HG02759 (cell line): ENCODE results near the gene RDH11.
"Not testable (repeated sequence)": the region's sequence is repeated elsewhere in the genome, so short reads cannot be mapped to it uniquely, and the experiment has no call there.

Experiments
- ATAC-seq: cut with Tn5 transposase; IDR thresholded peaks from one replicate; pipeline ENCODE4 v1.9.1; 2021; ENCODE audit warnings: mild to moderate bottlenecking, moderate library complexity; ENCODE audit not compliant: unreplicated experiment

The RDH11 gene

DNA sequence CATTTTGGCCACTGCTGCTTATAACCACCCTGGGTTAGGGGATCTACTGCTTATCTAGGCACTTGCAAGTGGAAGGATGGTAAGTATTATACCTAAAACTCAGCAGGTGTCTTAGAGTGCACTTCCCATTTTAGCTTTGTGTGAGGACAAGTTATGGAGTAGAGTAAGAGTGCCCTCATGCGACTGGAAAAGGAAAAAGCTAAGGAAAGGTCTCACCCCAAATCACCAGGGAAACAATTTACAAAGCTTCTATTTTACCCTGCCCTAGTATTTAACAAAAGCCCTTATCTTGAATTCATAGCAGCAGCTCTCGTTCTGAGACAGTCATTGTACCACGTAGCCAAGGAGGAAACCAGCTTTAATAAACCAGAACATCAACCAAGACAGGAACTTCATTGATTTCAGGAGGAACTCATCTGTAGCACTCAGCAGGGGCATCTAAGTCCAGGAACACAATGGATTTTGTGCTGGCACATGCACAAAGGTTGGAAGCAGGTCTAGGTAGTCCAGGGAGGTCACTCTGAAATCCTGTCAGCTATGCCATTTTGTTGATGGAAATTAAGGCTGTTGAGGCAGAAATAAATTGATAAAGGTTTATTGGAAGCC is 9.0 kb upstream of the RDH11 start:
- no peak for ATAC-seq

DNA sequence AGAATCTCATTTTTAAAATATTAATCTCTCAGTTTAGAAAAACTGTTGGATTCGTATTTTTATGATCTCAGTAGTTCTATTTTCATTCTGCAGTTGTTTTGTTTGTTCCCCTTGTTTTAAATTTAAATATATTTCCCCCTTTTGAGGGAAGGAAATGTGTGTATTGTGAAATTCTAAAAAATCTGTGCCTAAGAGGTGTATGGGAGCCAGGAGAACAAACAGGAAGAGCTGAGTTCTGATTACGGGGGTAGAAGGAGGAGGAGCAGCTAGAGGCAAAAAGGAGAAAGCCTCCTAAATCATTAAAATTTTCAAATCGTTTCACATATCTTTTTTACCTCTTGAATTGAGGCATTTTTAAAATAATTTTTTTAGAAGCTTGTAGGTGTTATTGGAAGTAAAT is 8.4 kb upstream of the RDH11 start:
- ATAC-seq: no peak

DNA sequence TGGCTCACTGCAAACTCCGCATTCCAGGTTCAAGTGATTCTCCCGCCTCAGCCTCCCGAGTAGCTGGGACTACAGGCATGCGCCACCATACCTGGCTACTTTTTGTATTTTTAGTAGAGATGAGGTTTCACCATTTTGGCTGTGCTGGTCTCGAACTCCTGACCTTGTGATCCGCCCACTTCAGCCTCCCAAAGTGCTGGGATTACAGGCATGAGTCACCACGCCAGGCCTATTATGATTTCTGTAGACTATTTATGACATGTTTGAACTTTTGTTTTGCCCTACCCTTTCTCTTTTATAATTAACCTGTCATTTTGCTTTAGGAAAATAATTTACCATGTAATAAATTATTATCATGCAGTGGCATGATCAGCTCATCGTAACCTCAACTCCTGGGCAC is 5.9 kb upstream of the RDH11 start, which contains the start of gene RDH12:
Gene RDH12, plus strand, starts transcription at position 395 of the 400 bp plus-strand sequence. CDS start 20,757 bp downstream, outside the sequence.
- not testable (repeated sequence) for ATAC-seq

DNA sequence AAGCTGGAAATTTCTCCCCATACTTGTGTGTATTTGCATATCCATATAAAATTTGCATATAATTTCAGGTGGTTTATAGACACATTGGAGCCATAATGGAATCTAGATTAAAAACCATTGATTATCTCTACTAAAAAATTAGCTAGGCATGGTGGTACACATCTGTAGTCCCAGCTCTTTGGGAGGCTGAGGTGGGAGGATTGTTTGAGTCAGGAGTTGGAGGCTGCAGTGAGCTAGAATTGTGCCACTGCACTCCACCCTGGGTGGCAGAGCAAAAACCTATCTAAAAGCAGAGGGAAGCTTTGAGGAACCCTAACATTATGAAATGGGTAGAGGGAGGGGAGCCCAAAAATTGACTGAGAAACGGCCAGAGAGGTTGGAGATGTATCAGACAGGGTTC is 2.6 kb upstream of the RDH11 start:
- ATAC-seq: no peak

DNA sequence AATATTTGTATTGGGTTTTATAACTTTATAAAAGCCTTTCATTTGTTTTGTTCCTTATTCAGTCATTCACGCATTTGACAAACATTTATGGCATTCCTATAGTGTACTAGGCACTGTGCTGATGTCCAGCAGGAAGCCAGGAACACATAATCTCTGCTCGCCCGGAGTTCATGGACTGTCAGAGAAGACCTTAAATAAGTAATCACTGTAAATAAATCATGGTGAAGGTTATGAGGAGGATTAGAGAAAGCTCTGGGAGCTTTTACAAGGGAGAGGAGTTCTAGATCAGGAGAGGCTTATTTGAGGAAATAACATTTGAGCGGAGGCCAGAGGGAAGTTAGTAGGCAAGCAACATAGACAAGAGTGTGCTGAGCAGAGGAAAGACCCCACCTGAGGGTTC is 1.4 kb upstream of the RDH11 start:
- no peak for ATAC-seq

DNA sequence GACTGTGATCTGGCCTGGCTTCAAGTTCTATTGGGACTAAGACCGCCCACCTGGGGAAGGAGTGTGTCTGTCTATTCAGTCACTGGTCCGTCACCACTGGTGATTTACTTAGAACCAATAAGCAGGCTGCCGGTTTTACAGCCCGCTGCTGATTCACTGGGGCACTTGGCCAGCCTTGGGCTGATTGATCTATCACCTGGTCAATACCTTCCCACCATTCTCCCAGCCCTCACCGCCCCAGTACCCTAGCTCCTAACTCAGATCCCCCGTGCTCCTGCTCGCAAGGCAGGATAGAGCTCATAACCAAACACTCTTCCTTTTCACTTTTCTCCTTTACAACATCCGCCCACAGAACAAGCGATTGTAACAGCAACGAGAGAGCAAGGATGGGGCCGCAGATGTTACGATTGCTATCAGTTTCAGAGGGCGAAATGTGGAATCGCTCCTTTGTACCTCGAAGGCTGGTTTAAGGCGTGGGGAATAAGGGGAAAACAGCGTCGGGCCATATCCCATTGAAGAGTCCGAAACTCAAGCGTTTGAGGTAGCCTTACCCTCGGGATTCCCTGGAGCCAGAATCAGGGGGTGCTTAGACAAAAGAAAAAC is 672 bp downstream of the RDH11 start:
- ATAC-seq: peak; percentile 91

GRCh38 chr14:67690011-67690410 is 5.6 kb downstream of the RDH11 start:
- no peak for ATAC-seq

GRCh38 chr14:67683842-67684241 is 11.7 kb downstream of the RDH11 start:
- no peak for ATAC-seq

GRCh38 chr14:67680941-67681340 is 14.6 kb downstream of the RDH11 start:
- ATAC-seq: no peak

DNA sequence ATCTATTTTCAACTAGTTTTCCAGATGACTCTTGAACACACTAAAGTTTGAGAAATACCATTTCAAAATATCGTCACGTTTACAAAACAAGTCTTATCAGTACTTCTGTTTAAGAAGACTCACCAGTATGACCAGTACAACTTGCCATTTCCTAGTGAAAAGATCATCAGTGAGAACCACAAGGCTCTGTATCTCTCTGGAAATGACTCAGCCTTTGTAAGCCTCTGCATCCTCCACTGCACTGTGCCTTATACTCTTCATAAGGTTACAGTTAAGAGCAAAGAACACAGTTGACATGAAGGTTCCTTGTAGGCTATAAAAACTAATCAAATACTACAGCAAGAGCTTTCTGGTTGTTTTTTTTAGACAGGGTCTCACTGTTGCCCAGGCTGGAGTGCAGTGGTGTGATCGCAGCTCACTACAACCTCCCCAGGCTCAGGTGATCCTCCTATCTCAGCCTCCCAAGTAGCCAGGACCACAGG is 15.4 kb downstream of the RDH11 start:
- ATAC-seq: peak; percentile 98

DNA sequence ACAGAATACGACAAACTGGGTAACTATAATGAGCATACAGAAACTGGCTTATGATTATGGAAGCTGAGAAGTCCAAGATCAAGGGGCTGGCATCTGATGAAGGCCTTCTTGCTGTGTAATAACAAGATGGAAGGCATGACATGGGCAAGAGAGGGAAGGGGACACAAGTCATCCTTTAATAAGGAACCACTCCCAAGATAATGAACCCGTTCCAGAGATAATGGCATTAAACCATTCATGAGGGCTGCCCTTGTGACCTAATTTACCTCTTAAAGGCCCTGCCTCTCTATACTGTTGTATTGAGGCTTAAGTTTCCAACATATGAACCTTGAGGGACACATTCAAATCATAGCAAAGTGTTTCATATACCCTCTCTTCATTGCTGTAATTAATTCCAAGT is 16.6 kb downstream of the RDH11 start:
- ATAC-seq: no peak

DNA sequence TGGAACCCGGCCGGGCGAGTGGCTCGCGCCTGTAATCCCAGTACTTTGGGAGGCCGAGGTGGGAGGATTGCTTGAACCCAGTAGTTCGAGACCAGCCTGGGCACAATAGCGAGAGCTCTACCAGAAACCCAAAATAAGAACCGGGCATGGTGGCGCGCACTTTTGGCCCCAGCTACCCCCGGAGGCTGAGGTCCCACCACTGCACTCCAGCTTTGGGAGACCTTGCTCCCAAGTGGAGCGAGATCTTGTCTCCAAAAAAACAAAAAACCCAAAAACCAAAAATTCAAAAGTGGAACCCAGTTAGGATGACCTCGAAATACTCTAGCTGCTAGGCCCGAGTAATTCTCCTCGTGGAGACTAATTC is 20.4 kb downstream of the RDH11 start:
- no peak for ATAC-seq

DNA sequence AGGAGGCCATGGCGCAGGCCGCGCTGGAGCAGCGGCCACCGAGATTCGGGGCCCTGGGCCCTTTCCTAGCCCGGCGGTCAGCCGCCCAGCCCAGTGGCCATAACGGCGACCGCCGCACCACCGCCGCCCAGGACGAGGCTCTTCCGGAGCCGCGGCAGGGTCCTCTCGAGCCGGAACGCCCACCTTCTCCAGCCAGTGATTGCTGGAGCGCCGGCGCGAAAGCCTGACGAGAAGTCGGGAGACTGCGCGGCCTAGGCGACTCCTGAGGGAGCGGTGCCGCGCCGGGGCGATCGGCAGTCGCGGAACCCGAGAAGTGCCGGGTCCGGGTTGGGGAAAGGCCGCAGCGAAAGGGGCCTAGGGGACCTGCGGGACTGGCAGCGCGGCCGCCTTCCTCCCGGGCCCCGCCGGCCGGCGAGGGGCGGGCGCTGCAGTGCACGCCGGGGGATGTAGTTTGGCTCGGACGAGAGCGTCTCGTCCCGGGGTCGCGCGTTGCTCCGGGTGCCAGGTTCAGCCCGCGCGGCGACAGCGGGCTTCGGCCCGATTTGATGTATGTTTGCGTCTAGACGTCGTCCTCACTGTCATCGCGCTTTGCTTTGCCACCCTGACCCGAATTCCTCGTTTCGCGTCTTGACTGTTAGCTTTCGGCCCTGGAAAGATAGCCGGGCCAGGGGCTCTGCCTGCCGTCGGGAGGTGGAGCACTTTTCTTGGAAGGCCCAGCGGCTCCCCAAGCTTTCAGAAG is 20.9 kb downstream of the RDH11 start, which contains the start of gene VTI1B:
Gene VTI1B, minus strand, starts transcription at position 153 of the 739 bp plus-strand sequence. Its CDS starts 143 bp downstream, at position 10.
- peak; percentile 95 for ATAC-seq

GRCh38 chr14:67674139-67674479 is 21.5 kb downstream of the RDH11 start:
- ATAC-seq: peak; percentile 64

DNA sequence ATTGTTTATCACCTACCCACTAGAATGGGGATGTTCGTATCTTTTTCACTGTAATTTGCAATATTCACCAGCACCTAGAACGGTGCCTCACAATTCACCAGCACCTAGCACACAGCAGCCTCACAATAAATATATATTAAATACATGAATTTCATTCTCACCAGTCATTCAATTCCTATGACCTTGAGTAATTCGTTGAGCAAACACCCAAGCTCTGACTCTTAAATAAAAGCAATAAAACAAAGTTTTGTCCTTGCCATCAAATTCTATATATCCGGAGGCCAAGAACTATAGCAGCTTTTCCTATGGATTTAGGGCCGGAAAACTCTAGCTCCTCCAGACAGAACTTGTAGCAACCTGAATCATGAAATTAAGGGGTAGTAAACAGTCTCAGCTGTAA is 22.1 kb downstream of the RDH11 start:
- ATAC-seq: no peak

GRCh38 chr14:67668559-67668958 is 27.0 kb downstream of the RDH11 start:
- no peak for ATAC-seq

DNA sequence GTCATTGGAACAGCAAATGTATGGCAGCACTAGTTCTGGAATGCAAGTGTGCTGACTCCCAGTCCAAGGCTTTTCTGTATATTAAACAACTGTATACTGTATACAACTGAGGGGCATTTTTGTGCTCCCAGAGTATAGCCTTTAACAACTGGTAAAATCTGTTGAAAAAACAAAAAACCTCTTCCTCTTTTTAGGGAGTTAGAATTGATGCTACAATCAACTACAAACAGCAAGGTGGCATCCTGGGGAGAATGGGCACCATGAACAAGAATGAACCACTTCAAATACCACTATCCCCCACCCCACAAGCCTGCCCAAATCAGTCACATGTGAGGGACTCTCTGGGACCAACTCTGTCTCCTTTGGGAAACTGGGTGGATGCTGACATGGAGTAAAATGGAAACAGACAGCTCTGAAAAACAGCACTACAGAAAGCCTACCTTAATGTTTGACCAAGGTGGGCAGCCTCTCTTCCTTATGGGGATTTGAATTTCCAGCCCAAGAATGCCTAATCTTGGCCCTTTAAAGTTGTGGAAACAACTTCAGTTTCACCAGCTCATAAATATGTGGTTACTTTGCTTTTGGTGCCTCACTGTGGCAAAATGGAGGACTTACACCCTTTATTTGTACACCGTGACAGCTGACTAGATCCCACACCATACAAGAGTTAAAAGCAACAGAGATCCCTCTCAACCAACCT is 28.7 kb downstream of the RDH11 start:
- no peak for ATAC-seq

DNA sequence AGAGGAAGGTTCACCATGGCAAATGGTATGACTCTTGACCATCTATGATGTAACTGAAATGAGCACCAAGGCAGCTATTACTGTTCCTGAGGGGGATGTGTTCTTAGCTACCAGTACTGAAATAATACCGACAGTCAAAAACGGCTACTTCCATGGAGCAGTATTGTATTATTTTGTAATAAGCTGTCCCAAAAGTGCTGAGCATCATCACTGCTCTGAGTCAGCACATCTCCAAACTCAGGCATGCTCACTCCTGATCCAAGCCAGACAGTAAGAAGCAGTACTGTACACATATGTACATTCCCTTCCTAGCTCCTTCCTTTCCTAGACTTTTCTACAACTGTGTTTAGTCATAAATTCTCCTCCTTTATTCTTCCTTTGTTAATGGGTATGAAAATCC is 29.7 kb downstream of the RDH11 start:
- ATAC-seq: no peak

GRCh38 chr14:67663633-67664032 is 31.9 kb downstream of the RDH11 start:
- no peak for ATAC-seq

- no peak for ATAC-seq
Observed at GRCh38 chr14:67653651-67654280, 41.8 kb downstream of the RDH11 start.

- no peak for ATAC-seq
Observed at GRCh38 chr14:67652189-67652588, 43.4 kb downstream of the RDH11 start.
